ENCODE results near the gene SPX. TPM values are rescaled to one million over a fixed set of nuclear protein-coding genes. Genes with fewer than 3 reads are reported as not detected.

SPX gene, protein sequence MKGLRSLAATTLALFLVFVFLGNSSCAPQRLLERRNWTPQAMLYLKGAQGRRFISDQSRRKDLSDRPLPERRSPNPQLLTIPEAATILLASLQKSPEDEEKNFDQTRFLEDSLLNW
- polyA plus RNA-seq (2013, experiment 1 of 2) = 2.8 TPM
- polyA plus RNA-seq (2013, experiment 2 of 2) = 2.1 TPM

DNA sequence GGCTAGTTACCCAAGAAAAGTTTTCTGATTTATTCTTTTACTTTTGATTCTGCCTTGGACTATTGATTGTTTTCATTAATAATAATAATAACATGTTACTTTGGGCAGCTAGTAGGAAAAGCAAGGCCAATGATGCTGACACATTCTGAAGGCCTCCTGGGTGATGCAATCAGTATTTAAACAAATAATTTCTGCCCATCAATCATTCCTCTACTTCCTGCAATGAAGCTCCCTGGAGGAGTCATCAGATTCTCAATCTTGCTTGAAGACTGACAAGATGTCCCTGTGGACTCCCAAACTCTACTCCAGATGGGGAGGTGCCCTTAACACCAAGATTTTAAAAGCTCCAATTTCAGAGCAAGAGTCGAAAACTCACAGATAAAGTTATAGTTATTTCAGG lies at the start of gene SPX:
TSS of gene SPX (plus strand) at position 244 of the 400 bp plus-strand sequence. CDS start 177 bp downstream, outside the sequence.
- peak within 1 kb of the TSS; percentile 53 for H3K4me3 ChIP-seq (ENCODE audit: extremely low read depth, insufficient read depth, low read length, poor library complexity, severe bottlenecking)
- no peaks in the 10 kb centered on the region for H3K36me3 ChIP-seq (ENCODE audit: control insufficient read depth, insufficient read depth, low read length)
- H3K9me3 ChIP-seq (ENCODE audit: control insufficient read depth, low read length) = peaks cover 4% of the 10 kb centered on the region
- no peak within 1 kb of the TSS for H3K27ac ChIP-seq (ENCODE audit: low read depth, low read length, severe bottlenecking)
- WGBS, 2 experiments (ENCODE audit: insufficient coverage in 2 of 2) = no CpG with 5 or more reads among the region's 1 CpG
- H3K4me1 ChIP-seq (ENCODE audit: control insufficient read depth, insufficient read depth, low read length, poor library complexity, severe bottlenecking) = no peaks in the 10 kb centered on the region

DNA sequence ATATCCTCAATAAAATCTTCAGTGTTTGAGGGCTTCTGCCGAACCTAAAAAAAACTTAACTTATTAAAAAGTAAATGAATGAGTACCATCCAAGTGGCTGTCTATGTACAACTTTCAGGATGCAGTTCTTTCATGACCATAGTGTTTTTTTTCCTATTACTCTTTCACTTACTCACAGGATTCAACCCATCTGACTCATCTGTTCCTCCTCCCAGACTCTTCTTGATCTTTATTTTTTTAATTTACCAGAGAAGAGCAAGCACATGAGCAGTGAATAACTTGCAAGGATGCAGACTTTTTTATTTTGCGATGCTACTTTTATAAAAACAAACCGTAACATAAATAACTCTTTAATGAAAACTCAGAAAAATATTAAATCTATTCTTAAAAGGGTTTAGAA lies 49.1 kb upstream of the SPX start:
- H3K27ac ChIP-seq (ENCODE audit: low read depth, low read length, severe bottlenecking) = no peak overlapping the region
- H3K4me3 ChIP-seq (ENCODE audit: extremely low read depth, insufficient read depth, low read length, poor library complexity, severe bottlenecking) = no peak overlapping the region
- H3K36me3 ChIP-seq (ENCODE audit: control insufficient read depth, insufficient read depth, low read length) = peaks cover 78% of the 10 kb centered on the region
- WGBS, 2 experiments (ENCODE audit: insufficient coverage in 2 of 2) = no CpG with 5 or more reads among the region's 3 CpGs
- H3K4me1 ChIP-seq (ENCODE audit: control insufficient read depth, insufficient read depth, low read length, poor library complexity, severe bottlenecking) = no peaks in the 10 kb centered on the region
- H3K9me3 ChIP-seq (ENCODE audit: control insufficient read depth, low read length) = no peaks in the 10 kb centered on the region

DNA sequence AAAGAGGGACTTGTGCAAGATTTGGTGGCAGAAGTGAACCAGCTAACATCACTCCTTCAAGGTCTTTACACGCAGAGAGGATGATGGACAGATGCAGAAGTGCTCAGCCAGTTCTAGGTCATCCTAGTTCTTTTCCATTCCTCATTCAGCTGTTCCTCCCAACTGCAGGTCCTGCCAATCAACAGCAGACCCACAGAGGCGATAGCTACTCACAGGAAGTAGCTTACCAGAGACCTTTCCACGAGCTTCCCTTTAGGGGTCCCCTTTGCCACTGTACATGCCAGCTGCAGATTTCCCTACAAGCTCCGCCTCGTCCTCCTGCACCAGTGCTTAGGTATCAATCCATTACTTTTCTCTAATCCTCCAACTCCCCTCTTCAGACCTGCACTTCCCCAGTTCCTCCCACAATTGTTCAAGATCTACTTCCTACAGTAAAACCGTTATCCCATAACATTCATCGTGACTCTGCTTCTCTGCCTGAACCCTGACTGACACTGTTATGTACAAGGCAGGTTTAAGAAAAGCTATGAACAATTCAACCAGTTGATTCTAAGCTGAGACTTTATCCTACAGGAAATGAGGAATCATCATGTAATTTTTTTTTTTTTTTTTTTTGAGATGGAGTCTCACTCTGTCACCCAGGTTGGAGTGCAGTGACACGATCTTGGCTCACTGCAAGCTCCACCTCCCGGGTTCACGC lies 47.2 kb upstream of the SPX start:
- no peak overlapping the region for H3K4me3 ChIP-seq (ENCODE audit: extremely low read depth, insufficient read depth, low read length, poor library complexity, severe bottlenecking)
- H3K9me3 ChIP-seq (ENCODE audit: control insufficient read depth, low read length) = no peaks in the 10 kb centered on the region
- 93 to 95% methylated on average over 6 to 8 of the region's 10 CpGs for WGBS, 2 experiments (ENCODE audit: insufficient coverage in 2 of 2)
- H3K4me1 ChIP-seq (ENCODE audit: control insufficient read depth, insufficient read depth, low read length, poor library complexity, severe bottlenecking) = no peaks in the 10 kb centered on the region
- no peak overlapping the region for H3K27ac ChIP-seq (ENCODE audit: low read depth, low read length, severe bottlenecking)
- peaks cover 78% of the 10 kb centered on the region for H3K36me3 ChIP-seq (ENCODE audit: control insufficient read depth, insufficient read depth, low read length)

DNA sequence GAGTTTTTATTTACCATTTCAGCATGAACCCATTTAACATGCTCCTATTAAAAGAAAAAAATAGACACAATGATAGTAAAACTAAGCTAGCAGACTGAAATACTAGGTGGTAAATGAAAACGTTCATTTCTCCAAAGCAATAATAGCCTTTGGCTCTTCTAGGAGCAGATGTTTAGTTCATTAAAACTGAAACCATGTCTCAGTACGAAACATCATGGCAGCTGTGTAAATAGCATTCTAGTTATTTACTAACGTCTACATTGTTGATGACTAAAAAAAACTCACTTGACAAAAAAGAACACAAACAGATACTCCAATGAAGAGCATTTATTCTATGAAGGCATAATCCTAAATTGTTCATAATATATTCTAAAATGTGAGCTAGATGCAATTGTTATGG lies 42.6 kb upstream of the SPX start:
- 90% methylated on average over 2 of the region's 3 CpGs; no CpG with 5 or more reads in 1 of the 2 experiments for WGBS, 2 experiments (ENCODE audit: insufficient coverage in 2 of 2)
- H3K36me3 ChIP-seq (ENCODE audit: control insufficient read depth, insufficient read depth, low read length) = peaks cover 57% of the 10 kb centered on the region

DNA sequence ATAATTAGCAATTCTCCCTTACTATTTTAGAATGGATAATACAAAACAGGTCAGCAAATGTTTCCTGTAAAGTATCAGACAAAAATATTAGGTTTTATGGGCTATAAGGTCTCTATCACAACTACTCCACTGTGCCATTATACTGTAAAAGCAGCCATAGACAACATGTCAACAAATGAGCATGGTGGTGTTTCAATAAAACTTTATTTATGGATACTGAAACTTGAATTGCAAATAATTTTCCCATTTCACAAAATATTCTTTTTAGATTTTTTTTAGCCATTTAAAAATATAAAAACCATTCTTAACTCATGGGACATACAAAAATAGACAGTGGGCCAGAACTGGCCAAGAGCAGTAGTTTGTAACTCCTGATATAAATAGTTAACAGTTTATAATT lies 40.1 kb upstream of the SPX start:
- Histone ChIP-seq H3K36me3 (ENCODE audit: control insufficient read depth, insufficient read depth, low read length) (peaks cover 57% of the 10 kb centered on the region), H3K9me3 (ENCODE audit: control insufficient read depth, low read length) (no peaks in the 10 kb centered on the region), H3K4me1 (ENCODE audit: control insufficient read depth, insufficient read depth, low read length, poor library complexity, severe bottlenecking) (no peaks in the 10 kb centered on the region), H3K27ac (ENCODE audit: low read depth, low read length, severe bottlenecking) (no peak overlapping the region), H3K4me3 (ENCODE audit: extremely low read depth, insufficient read depth, low read length, poor library complexity, severe bottlenecking) (no peak overlapping the region)

More for the DNA sequence above, 42.6 kb upstream of the SPX start:
- H3K4me3 ChIP-seq (ENCODE audit: extremely low read depth, insufficient read depth, low read length, poor library complexity, severe bottlenecking) = no peak overlapping the region
- H3K27ac ChIP-seq (ENCODE audit: low read depth, low read length, severe bottlenecking) = no peak overlapping the region
- no peaks in the 10 kb centered on the region for H3K4me1 ChIP-seq (ENCODE audit: control insufficient read depth, insufficient read depth, low read length, poor library complexity, severe bottlenecking)
- H3K9me3 ChIP-seq (ENCODE audit: control insufficient read depth, low read length) = no peaks in the 10 kb centered on the region

DNA sequence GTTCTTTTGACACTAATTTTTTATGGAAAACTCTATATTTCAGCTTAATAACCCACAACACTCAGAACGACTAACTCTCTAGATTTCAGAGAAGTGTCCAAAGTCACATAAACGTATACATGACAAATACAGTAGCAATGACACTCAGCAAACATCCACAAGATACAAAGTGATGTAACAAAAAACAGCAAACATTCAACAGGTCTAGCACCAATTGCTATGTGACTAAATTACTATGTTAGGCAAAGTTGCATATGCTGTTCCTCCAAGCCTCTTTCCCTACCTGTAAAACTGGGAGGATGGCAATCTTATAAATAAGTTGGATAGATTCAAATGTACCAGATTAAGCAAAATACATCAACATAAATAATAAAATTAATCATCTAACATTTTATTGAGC lies 26.3 kb upstream of the SPX start:
- H3K4me1 ChIP-seq (ENCODE audit: control insufficient read depth, insufficient read depth, low read length, poor library complexity, severe bottlenecking) = no peaks in the 10 kb centered on the region
- no peak overlapping the region for H3K27ac ChIP-seq (ENCODE audit: low read depth, low read length, severe bottlenecking)
- peaks cover 51% of the 10 kb centered on the region for H3K36me3 ChIP-seq (ENCODE audit: control insufficient read depth, insufficient read depth, low read length)
- H3K9me3 ChIP-seq (ENCODE audit: control insufficient read depth, low read length) = no peaks in the 10 kb centered on the region
- peak overlapping the region; percentile 80 for H3K4me3 ChIP-seq (ENCODE audit: extremely low read depth, insufficient read depth, low read length, poor library complexity, severe bottlenecking)
- 33 to 57% methylated on average over 1 to 2 of the region's 2 CpGs for WGBS, 2 experiments (ENCODE audit: insufficient coverage in 2 of 2)

DNA sequence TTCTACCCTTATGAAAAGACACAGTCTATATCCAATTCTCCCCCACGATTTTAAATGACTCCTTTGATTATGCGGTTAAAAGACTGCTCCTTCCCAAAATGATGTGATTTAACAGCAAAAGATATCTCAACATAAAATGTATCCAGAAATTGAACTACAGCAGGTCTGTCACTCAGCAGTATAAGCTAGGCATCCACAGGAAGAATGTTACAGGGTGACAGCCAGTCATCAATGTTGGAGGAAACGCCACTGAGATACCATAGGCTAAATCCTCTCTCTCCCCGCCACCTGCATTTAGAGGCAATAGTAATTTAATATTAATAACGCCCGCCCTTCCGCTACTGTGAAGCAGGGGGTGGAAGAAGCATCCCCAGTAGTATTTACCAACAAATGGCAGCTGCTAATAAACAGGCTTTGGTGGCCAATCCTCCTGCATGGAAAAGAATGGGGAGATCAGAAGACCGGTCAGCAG lies 25.3 kb upstream of the SPX start:
- 0 to 20% methylated on average over 2 to 4 of the region's 8 CpGs for WGBS, 2 experiments (ENCODE audit: insufficient coverage in 2 of 2)
- peaks cover 40% of the 10 kb centered on the region for H3K36me3 ChIP-seq (ENCODE audit: control insufficient read depth, insufficient read depth, low read length)

DNA sequence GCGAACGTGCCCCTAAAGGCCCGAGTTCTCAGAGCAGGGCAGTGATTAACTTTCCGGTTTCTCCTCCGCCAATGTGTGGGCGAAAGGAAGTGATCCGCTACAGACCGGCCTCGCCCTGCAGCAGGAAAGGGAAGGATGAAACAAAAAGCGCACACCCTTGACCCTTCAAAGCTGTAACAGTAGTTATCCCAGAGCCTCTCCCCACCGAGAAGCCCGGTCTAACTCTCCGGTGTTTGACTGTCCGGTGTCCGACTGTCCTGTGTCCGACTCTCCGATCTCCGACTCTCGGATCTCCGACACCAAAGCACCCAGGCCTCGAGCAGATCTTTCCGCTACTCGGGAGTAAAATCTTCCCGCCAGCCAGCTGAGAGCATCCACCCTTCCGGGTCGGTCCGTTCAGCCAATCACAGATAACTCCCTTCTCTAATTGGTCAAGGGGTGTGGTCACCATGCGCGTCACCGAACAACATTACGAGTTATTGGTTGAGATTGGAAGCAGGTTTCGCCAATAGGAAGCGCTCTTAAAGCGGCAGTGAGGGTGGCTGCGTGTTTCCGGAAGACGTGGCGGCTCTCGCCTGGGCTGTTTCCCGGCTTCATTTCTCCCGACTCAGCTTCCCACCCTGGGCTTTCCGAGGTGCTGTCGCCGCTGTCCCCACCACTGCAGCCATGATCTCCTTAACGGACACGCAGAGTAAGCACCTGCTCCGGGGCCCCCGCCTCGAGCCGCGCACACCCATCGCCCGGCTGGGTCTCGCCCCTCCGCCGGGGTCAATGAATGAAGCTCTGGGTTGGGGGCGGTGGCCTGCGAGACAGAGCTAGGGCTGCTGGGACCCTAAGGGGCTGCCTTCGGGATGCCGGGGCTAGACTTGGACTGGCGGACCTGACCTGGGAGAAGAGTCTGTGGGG lies 24.6 kb upstream of the SPX start, which contains the start of the genes GOLT1B and RECQL:
TSS of gene GOLT1B (plus strand) at position 532 of the 906 bp plus-strand sequence. CDS start at position 667, 135 bp downstream.
TSS of gene RECQL (minus strand) at position 378 of the 906 bp plus-strand sequence. CDS start 2,065 bp downstream, outside the sequence.
- 0 to 1% methylated on average over 39 to 48 of the region's 61 CpGs for WGBS, 2 experiments (ENCODE audit: insufficient coverage in 2 of 2)
- Histone ChIP-seq H3K36me3 (ENCODE audit: control insufficient read depth, insufficient read depth, low read length) (peaks cover 33% of the 10 kb centered on the region), H3K9me3 (ENCODE audit: control insufficient read depth, low read length) (no peaks in the 10 kb centered on the region), H3K27ac (ENCODE audit: low read depth, low read length, severe bottlenecking) (peak within 1 kb of the TSS; percentile 98), H3K4me1 (ENCODE audit: control insufficient read depth, insufficient read depth, low read length, poor library complexity, severe bottlenecking) (no peaks in the 10 kb centered on the region), H3K4me3 (ENCODE audit: extremely low read depth, insufficient read depth, low read length, poor library complexity, severe bottlenecking) (peak within 1 kb of the TSS; percentile 80)

More for the DNA sequence above, 25.3 kb upstream of the SPX start:
- Histone ChIP-seq H3K4me3 (ENCODE audit: extremely low read depth, insufficient read depth, low read length, poor library complexity, severe bottlenecking) (peak overlapping the region; percentile 80), H3K4me1 (ENCODE audit: control insufficient read depth, insufficient read depth, low read length, poor library complexity, severe bottlenecking) (no peaks in the 10 kb centered on the region), H3K27ac (ENCODE audit: low read depth, low read length, severe bottlenecking) (peak overlapping the region; percentile 98), H3K9me3 (ENCODE audit: control insufficient read depth, low read length) (no peaks in the 10 kb centered on the region)

DNA sequence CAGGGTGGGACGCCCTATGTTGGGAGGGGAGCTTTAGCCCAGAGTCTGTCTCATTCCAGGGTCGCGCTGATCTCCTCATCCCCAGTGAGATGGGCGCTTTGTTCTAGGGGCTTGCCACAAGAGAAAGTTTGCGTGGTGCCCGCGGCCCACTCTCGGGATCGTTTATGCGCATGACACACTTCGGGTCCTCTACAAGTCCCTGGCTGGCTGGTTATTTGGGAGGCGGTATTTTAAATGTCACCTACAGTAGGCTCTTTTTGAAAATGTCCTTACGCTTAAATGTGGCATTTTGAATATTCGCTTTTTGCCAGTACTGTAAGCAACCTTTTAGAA lies 24.0 kb upstream of the SPX start:
- peak overlapping the region; percentile 80 for H3K4me3 ChIP-seq (ENCODE audit: extremely low read depth, insufficient read depth, low read length, poor library complexity, severe bottlenecking)
- WGBS, 2 experiments (ENCODE audit: insufficient coverage in 2 of 2) = 0% methylated on average over 11 to 13 of the region's 14 CpGs
- H3K27ac ChIP-seq (ENCODE audit: low read depth, low read length, severe bottlenecking) = peak overlapping the region; percentile 98
- H3K9me3 ChIP-seq (ENCODE audit: control insufficient read depth, low read length) = no peaks in the 10 kb centered on the region
- H3K4me1 ChIP-seq (ENCODE audit: control insufficient read depth, insufficient read depth, low read length, poor library complexity, severe bottlenecking) = no peaks in the 10 kb centered on the region
- H3K36me3 ChIP-seq (ENCODE audit: control insufficient read depth, insufficient read depth, low read length) = peaks cover 27% of the 10 kb centered on the region

DNA sequence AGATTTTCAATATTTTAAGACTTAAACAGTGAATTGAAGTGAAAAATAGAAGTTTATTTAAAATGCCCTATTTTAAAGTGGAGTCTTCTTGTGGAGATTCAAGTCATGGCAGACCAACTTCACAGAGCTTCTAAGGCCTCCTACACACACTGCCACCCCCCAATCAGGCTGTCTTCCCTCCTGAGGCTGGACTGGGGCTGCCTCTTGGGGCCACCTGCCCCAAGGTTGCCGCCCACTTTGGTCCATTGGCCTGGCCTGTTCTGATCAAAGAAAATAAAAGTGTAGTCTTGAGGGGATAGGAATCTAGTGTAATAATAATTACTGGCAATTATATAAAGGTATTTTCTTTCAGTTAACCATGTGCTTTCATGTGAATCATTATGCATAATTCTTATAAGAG lies 23.2 kb upstream of the SPX start:
- Histone ChIP-seq H3K9me3 (ENCODE audit: control insufficient read depth, low read length) (no peaks in the 10 kb centered on the region), H3K27ac (ENCODE audit: low read depth, low read length, severe bottlenecking) (no peak overlapping the region), H3K4me3 (ENCODE audit: extremely low read depth, insufficient read depth, low read length, poor library complexity, severe bottlenecking) (peak overlapping the region; percentile 80), H3K36me3 (ENCODE audit: control insufficient read depth, insufficient read depth, low read length) (peaks cover 23% of the 10 kb centered on the region), H3K4me1 (ENCODE audit: control insufficient read depth, insufficient read depth, low read length, poor library complexity, severe bottlenecking) (no peaks in the 10 kb centered on the region)
- no CpG with 5 or more reads among the region's 1 CpG for WGBS, 2 experiments (ENCODE audit: insufficient coverage in 2 of 2)
